ENCODE measurements around the gene KCNMA1. TPM values are rescaled to one million over a fixed set of nuclear protein-coding genes. Genes with fewer than 3 reads are reported as not detected.

KCNMA1 gene
- polyA plus RNA-seq, 1 donor from 2014 or later = 60.8 TPM

GRCh38 chr10:77131214-77131613 lies 506.4 kb downstream of the KCNMA1 start:
- TF ChIP-seq, protein P1, sequence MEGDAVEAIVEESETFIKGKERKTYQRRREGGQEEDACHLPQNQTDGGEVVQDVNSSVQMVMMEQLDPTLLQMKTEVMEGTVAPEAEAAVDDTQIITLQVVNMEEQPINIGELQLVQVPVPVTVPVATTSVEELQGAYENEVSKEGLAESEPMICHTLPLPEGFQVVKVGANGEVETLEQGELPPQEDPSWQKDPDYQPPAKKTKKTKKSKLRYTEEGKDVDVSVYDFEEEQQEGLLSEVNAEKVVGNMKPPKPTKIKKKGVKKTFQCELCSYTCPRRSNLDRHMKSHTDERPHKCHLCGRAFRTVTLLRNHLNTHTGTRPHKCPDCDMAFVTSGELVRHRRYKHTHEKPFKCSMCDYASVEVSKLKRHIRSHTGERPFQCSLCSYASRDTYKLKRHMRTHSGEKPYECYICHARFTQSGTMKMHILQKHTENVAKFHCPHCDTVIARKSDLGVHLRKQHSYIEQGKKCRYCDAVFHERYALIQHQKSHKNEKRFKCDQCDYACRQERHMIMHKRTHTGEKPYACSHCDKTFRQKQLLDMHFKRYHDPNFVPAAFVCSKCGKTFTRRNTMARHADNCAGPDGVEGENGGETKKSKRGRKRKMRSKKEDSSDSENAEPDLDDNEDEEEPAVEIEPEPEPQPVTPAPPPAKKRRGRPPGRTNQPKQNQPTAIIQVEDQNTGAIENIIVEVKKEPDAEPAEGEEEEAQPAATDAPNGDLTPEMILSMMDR (IDR thresholded peaks at IDR 0.05; ENCODE audit: poor library complexity, severe bottlenecking) = no peak
- TF ChIP-seq EZH2 (IDR thresholded peaks at IDR 0.05; ENCODE audit: borderline replicate concordance, insufficient read depth, low read length, poor library complexity, severe bottlenecking) (no peak), EP300 (conservative IDR thresholded peaks at IDR 0.05; ENCODE audit: poor library complexity, severe bottlenecking) (no peak), MXI1 (conservative IDR thresholded peaks at IDR 0.05; ENCODE audit: poor library complexity, severe bottlenecking) (no peak), SMC3 (conservative IDR thresholded peaks at IDR 0.05; ENCODE audit: poor library complexity) (no peak), RAD21 (conservative IDR thresholded peaks at IDR 0.05) (no peak), TAF1 (IDR thresholded peaks at IDR 0.05; ENCODE audit: low read depth) (no peak), POLR2AphosphoS5 (IDR thresholded peaks at IDR 0.05) (no peak), REST (IDR thresholded peaks at IDR 0.05; ENCODE audit: borderline replicate concordance) (no peak)
- Histone ChIP-seq H3K36me3 (ENCODE audit: insufficient read depth, low read length) (no peaks in the 10 kb centered on the region), H3K9ac (ENCODE audit: low read length) (no peak overlapping the region), H2AFZ (ENCODE audit: low read depth, low read length) (no peak overlapping the region), H3F3A (ENCODE audit: insufficient read depth, low read length, poor library complexity, severe bottlenecking) (no peaks in the 10 kb centered on the region), H3K27ac (ENCODE audit: low read length) (no peak overlapping the region), H3K27me3 (ENCODE audit: insufficient read depth, low read depth, low read length) (no peaks in the 10 kb centered on the region), H4K20me1 (ENCODE audit: insufficient read depth) (no peaks in the 10 kb centered on the region), H3K9me2 (ENCODE audit: insufficient read depth, low read length) (no peaks in the 10 kb centered on the region), H3K9me3 (ENCODE audit: low read length) (no peaks in the 10 kb centered on the region), H3K4me3 (ENCODE audit: low read length) (no peak overlapping the region), H3K4me2 (ENCODE audit: low read length) (no peak overlapping the region), H3K79me2 (replicated peaks; ENCODE audit: insufficient read depth, low read length) (no peaks in the 10 kb centered on the region)

DNA sequence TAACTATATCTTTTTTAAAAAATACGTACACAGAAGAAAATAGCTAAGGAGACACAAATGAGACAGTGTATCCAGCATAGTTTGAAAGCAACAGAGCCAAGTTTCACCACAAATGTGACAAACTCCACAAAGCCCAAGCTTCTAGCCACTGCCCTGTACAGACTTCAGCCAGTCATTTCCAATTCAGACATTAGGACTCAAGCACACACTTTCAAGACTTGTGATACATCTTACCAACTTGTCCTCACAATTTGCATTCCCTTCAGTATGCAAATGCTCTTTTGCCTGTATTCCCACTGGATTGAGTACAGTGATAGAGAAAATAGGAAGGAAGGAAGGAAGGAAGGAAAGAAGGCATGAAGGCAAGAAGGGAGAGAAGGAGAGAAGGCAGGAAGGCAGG lies 510.4 kb downstream of the KCNMA1 start:
- Histone ChIP-seq H2AFZ (ENCODE audit: low read depth, low read length) (no peak overlapping the region), H3K27ac (ENCODE audit: low read length) (no peak overlapping the region), H3K4me3 (ENCODE audit: low read length) (no peak overlapping the region), H3F3A (ENCODE audit: insufficient read depth, low read length, poor library complexity, severe bottlenecking) (no peaks in the 10 kb centered on the region), H3K4me2 (ENCODE audit: low read length) (no peak overlapping the region), H3K36me3 (ENCODE audit: insufficient read depth, low read length) (no peaks in the 10 kb centered on the region), H3K27me3 (ENCODE audit: insufficient read depth, low read depth, low read length) (no peaks in the 10 kb centered on the region), H3K9me3 (ENCODE audit: low read length) (no peaks in the 10 kb centered on the region), H3K9ac (ENCODE audit: low read length) (no peak overlapping the region), H3K9me2 (ENCODE audit: insufficient read depth, low read length) (no peaks in the 10 kb centered on the region), H3K79me2 (replicated peaks; ENCODE audit: insufficient read depth, low read length) (no peaks in the 10 kb centered on the region), H4K20me1 (ENCODE audit: insufficient read depth) (no peaks in the 10 kb centered on the region)
- TF ChIP-seq MXI1 (conservative IDR thresholded peaks at IDR 0.05; ENCODE audit: poor library complexity, severe bottlenecking) (no peak), TAF1 (IDR thresholded peaks at IDR 0.05; ENCODE audit: low read depth) (no peak), POLR2AphosphoS5 (IDR thresholded peaks at IDR 0.05) (no peak), REST (IDR thresholded peaks at IDR 0.05; ENCODE audit: borderline replicate concordance) (no peak), RAD21 (conservative IDR thresholded peaks at IDR 0.05) (no peak), SMC3 (conservative IDR thresholded peaks at IDR 0.05; ENCODE audit: poor library complexity) (no peak), EZH2 (IDR thresholded peaks at IDR 0.05; ENCODE audit: borderline replicate concordance, insufficient read depth, low read length, poor library complexity, severe bottlenecking) (no peak), EP300 (conservative IDR thresholded peaks at IDR 0.05; ENCODE audit: poor library complexity, severe bottlenecking) (no peak)
- TF ChIP-seq, protein P1 (IDR thresholded peaks at IDR 0.05; ENCODE audit: poor library complexity, severe bottlenecking) = no peak

Measured in neural cell (in vitro differentiated cells).